ENCODE data around the gene METTL4.

The METTL4 gene

GRCh38 chr18:2515171-2515787, 56.0 kb downstream of the METTL4 start:
- no peak for DNase-seq

- peak; percentile 59 for DNase-seq
Measured at GRCh38 chr18:2513616-2514015, 57.7 kb downstream of the METTL4 start.

- DNase-seq: no peak
Measured at GRCh38 chr18:2512059-2512458, 59.2 kb downstream of the METTL4 start.

DNA sequence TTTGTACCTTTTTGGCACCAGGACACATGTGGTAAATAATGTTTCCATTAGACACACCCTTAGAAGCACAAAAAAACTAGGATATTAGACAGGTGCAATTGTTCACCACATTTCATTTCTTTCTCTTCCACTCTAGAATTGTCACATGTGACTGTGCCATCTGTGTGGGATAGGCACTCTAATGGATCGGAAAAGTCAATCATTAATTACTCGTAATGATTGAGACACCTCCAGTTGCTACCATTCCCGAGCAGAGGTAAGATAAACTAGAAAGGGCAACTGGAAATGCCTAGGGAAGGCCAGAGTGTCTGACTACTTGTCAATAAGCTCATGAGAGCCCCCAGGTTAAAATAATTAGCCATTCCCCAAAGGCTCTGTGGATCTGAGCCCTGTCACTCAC, 59.9 kb downstream of the METTL4 start:
- no peak for DNase-seq

DNA sequence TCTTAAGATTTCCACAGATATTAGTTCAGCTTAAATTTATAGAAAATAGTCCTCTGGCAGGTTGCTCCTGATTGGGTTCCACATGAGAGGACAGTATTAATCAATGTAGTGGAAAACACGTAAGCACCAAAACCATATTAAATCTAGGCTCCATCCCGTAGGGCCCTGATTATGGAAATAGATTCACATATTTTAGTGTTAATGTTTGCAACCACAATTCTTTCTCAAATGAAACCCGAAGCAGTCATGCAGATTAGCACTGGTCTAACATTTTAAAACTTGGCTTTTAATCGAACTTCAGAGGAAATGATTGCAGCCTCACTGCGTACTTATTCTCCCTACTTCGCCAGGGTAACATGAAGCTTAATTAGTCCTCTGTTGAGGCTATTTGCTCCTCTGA, 60.9 kb downstream of the METTL4 start:
- no peak for DNase-seq

DNA sequence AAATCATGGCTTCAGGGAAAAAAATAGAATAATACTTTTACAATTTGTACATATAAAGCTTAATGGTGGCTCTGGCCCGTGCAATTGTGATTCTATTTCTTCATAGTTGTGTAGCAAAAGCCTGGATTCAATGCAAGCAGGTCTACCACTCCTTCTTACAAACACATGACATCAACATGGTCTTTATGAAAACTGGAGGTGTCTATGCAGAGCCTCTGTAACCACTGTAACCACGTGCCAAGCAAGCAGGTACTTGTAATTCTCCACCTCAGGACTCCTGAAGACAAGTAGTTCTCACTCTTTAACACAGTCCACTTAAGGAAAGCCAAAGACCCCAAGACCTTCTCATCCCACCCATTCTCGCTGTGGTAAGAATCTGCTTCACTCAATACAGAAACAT, 62.6 kb downstream of the METTL4 start:
- DNase-seq: no peak

DNA sequence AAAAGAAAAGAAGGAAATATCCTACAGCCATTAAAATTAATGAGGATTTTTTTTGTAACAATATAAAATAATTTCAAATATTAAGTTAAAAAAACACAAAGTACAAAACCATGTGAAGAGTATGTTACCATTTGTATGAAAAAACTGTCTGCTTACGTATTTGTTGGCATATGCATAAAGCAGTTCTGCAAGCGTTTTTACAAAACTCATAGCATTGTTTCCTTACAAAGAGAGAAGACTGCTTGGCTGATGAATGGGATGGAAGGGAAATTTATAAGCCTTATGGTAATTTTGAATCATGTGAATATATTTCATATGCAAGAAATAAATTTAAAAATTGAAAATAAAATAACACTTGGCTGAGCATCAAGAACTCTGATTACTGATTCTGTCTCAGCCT, 63.1 kb downstream of the METTL4 start:
- no peak for DNase-seq

- no peak for DNase-seq
Measured at GRCh38 chr18:2504642-2505041, 66.7 kb downstream of the METTL4 start.

- DNase-seq: no peak
Measured at GRCh38 chr18:2502880-2503279, 68.4 kb downstream of the METTL4 start.

- no peak for DNase-seq
Measured at GRCh38 chr18:2502394-2502793, 68.9 kb downstream of the METTL4 start.

- no peak for DNase-seq
Measured at GRCh38 chr18:2497797-2498196, 73.5 kb downstream of the METTL4 start.

DNA sequence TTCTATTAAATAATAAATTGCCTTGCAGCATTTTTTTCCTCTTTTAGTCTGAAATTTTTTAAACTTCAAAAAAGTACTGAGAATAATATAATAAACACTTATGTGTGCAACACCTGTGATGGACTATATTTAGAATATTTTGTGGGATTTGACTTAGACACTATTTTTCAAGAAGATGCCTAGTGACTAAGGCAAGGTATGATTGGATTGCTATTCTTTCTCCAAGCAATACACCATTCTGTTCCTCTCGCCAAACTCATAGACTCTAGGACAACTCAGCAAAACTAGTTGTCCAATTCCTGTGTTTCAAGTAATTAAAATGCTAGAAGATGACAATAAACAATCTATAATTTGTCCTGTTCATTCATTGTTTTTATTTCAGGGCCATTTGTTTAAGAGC, 75.9 kb downstream of the METTL4 start:
- DNase-seq: no peak

DNA sequence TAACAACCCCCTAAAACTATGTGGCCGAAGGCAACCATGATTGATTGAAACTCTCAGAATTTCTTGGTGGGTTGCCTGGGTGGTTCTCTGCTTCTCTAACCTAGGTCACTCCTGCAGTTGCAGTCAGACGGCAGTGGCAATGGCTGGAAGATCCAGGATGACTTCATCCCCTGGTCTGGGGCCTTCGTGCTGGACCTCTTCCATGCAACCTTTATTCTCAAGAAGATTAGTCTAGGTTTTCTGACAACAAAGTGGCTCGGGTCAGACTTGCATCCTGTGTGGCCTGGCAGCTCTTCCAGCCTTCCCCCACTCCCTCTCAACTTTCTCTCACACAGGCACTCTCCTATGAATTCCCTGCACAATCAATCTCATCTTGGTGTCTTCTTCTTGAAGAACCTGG, 76.4 kb downstream of the METTL4 start:
- DNase-seq: no peak
